PC-3 (cell line): ENCODE results near the gene CHI3L1.

Experiments used
- CTCF ChIP-seq: fragments of 300-600 bp; sonication (generic); conservative IDR thresholded peaks from 2 replicates; pipeline ENCODE4 v1.5.1; 2017; ENCODE audit warnings: antibody characterized with exemption, low read depth, mild to moderate bottlenecking, low read length
- EZH2 ChIP-seq: fragments of 300-600 bp; sonication (generic); IDR thresholded peaks from one replicate; pipeline ENCODE4 v1.6.1; 2017; ENCODE audit warnings: antibody characterized with exemption, mild to moderate bottlenecking, low read length; ENCODE audit not compliant: unreplicated experiment

DNA sequence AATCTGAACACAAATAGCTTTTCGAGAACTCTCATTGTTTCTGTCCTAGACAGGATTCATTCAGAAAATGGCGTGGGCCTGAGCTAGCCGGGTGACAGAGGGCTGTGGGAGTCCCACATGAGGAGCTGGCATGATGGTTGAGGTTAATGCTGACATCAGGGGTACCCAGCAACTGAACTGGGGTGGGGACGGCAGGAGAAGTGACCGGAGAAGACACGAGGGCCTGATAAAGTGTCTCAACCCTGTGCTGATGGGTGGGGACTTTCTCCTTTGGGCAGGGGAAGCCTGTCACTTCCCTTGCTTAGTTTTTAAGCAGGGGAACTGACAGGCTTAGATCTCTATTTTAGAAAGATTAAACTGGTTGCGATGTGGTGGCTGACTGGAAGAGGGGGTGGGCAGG lies 28.4 kb upstream of the CHI3L1 start:
- TF ChIP-seq CTCF (no peak), EZH2 (no peak)
